NCI-H2196 (cell line): ENCODE results near the gene HDDC3.

Experiments used
- DNase-seq: peaks from one replicate; lab custom pipeline; 2025; ENCODE audit not compliant: unreplicated experiment; lab: John Stamatoyannopoulos, UW

The HDDC3 gene

GRCh38 chr15:90931828-90932659 lies at the start of gene HDDC3:
Gene HDDC3, minus strand, starts transcription at chr15:90932549. Its CDS starts 9 bp downstream, at chr15:90932540.
- DNase-seq: peak; percentile 76

- DNase-seq: no peak
Observed at GRCh38 chr15:90982135-90982534, 49.8 kb upstream of the HDDC3 start.

- no peak for DNase-seq
Observed at GRCh38 chr15:90981681-90982080, 49.3 kb upstream of the HDDC3 start.

GRCh38 chr15:90979582-90979981 lies 47.2 kb upstream of the HDDC3 start:
- no peak for DNase-seq

GRCh38 chr15:90974216-90974615 lies 41.9 kb upstream of the HDDC3 start:
- no peak for DNase-seq

GRCh38 chr15:90972133-90972532 lies 39.8 kb upstream of the HDDC3 start:
- no peak for DNase-seq

GRCh38 chr15:90970274-90970673 lies 37.9 kb upstream of the HDDC3 start:
- no peak for DNase-seq

- no peak for DNase-seq
Observed at GRCh38 chr15:90968434-90968833, 36.1 kb upstream of the HDDC3 start.

- no peak for DNase-seq
Observed at GRCh38 chr15:90967206-90967605, 34.9 kb upstream of the HDDC3 start.

GRCh38 chr15:90966262-90966661 lies 33.9 kb upstream of the HDDC3 start:
- DNase-seq: no peak

GRCh38 chr15:90962021-90962420 lies 29.7 kb upstream of the HDDC3 start:
- DNase-seq: no peak

- no peak for DNase-seq
Observed at GRCh38 chr15:90960298-90961091, 28.1 kb upstream of the HDDC3 start.

GRCh38 chr15:90959894-90960293 lies 27.5 kb upstream of the HDDC3 start:
- DNase-seq: no peak

GRCh38 chr15:90959028-90959595 lies 26.8 kb upstream of the HDDC3 start:
- no peak for DNase-seq

- no peak for DNase-seq
Observed at GRCh38 chr15:90957791-90958190, 25.4 kb upstream of the HDDC3 start.

GRCh38 chr15:90957031-90957790 lies 24.9 kb upstream of the HDDC3 start:
- DNase-seq: peak; percentile 5

- DNase-seq: peak; percentile 70
Observed at GRCh38 chr15:90956274-90957030, 24.1 kb upstream of the HDDC3 start.

- DNase-seq: no peak
Observed at GRCh38 chr15:90955624-90956273, 23.4 kb upstream of the HDDC3 start.

- no peak for DNase-seq
Observed at GRCh38 chr15:90954712-90955623, 22.6 kb upstream of the HDDC3 start, which contains the start of gene RCCD1. Gene RCCD1, plus strand, starts transcription at chr15:90954884. Its CDS starts 1,851 bp downstream, at chr15:90956735.
